HUES6 (cell line): ENCODE measurements around the gene ZNF398.

Source experiments
- H3K27ac ChIP-seq: 2 replicates; pipeline ENCODE4 v1.7.0; 2013; ENCODE audit warnings: low read depth, mild to moderate bottlenecking, low read length, inconsistent platforms
- H3K27me3 ChIP-seq: 2 replicates; pipeline ENCODE4 v1.6.1; 2013; ENCODE audit warnings: low read length; ENCODE audit not compliant: control insufficient read depth, insufficient read depth
- H3K36me3 ChIP-seq: 2 replicates; pipeline ENCODE4 v1.6.1; 2013; ENCODE audit warnings: low read length; ENCODE audit not compliant: control insufficient read depth, insufficient read depth
- H3K4me1 ChIP-seq: 2 replicates; pipeline ENCODE4 v1.6.1; 2013; ENCODE audit warnings: low read length; ENCODE audit not compliant: control insufficient read depth, insufficient read depth
- H3K4me3 ChIP-seq: 2 replicates; pipeline ENCODE4 v1.5.1; 2013; ENCODE audit warnings: low read depth, low read length
- H3K9ac ChIP-seq: one replicate; pipeline ENCODE4 v1.6.1; 2013; ENCODE audit warnings: mild to moderate bottlenecking, low read length
- H3K9me3 ChIP-seq: 2 replicates; pipeline ENCODE4 v1.6.1; 2013; ENCODE audit warnings: low read depth, low read length; ENCODE audit not compliant: control insufficient read depth, insufficient read depth

Gene ZNF398

DNA sequence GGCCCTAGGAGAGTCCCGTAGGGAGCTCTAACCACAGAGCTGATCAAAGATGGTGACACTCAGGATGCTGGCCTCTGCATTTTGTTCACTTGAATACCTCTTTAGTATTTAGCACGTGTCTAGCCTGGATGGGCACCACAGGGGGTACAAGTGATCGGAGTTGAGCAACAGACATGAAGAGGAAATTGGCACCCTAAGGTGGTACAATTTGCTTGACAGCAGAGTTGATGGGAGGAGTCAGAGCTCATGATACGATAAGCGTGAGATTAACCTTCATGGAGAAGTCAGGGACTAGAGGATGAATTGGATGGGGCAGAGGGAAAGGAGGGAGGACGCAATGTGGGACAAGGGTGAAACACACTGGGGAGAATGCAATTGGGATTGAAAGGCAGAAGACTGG, 82.3 kb downstream of the ZNF398 start:
- Histone ChIP-seq H3K9me3 (no peaks in the 10 kb centered on the region), H3K27me3 (no peaks in the 10 kb centered on the region), H3K4me1 (no peaks in the 10 kb centered on the region), H3K36me3 (peaks cover 13% of the 10 kb centered on the region), H3K4me3 (no peak overlapping the region), H3K9ac (no peak overlapping the region), H3K27ac (no peak overlapping the region)

DNA sequence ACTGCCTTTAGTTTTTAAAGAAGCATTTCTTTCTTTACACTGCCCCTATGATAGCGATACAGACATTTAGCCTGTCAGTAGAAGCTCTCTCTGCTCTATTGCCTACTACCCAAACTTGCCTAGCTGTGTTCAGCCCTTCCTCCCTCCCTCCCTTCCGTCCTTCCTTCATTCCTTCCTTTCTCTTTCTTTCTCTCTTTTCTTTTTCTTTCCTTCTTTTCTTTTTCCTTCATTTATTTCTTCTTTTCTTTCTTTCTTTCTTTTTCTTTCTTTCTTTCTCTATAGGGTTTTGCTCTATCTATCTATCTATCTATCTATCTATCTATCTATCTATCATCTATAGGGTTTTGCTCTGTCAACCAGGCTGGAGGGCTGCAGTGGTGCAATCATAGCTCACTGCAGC, 85.1 kb downstream of the ZNF398 start:
- Histone ChIP-seq H3K9ac (no peak overlapping the region), H3K27me3 (peaks cover 9% of the 10 kb centered on the region; the same call in 1 of the 2 replicates), H3K4me3 (no peak overlapping the region), H3K36me3 (no peaks in the 10 kb centered on the region), H3K27ac (no peak overlapping the region), H3K9me3 (no peaks in the 10 kb centered on the region), H3K4me1 (no peaks in the 10 kb centered on the region)
